Measurements from ENCODE around the gene EGFL7.

The EGFL7 gene

DNA sequence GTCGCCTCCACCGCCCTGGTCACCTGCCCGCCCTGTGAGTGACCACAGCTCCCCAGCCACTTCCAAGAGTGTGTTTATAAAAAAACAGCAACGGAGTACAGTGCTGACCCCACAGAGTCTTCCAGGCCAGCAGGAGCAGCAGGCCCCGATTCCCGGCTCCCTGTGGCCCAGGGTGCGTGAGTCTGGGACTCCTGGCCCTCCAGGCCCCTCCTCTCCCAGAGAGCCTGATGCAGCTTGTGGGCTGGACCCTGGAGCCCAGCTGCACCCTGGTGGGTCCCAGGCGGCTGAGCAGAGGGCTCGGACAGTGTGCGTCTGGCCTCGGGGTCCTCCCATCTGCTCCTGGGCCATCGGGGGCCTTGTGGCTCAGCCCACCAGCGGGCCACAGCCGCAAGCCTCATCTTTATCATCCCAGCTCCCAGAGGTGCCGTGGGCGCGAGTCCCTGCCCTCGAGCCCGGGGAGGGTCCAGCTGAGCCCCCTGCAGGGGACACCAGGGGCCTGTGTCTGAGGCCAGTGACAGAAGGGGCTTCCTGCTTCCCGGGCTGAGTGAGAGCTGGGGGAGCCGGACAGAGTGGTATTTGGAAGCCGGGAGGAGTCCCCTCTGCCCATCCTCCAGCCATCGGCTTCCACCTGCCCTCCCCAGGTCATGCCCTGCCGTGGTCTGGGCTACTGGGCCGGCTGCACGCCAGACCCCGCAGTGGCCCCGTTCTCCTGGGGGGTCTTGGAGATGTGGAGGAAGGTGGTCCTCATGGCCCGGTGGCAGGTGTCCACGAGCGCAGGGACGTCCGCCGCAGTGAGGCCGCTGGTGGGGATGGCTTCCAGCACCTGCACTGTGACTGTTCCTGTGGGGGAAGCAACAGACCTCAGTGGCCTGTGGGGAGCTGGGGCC, 10.6 kb downstream of the EGFL7 start:
- WGBS: 90% methylated on average over 34 of the region's 35 CpGs

DNA sequence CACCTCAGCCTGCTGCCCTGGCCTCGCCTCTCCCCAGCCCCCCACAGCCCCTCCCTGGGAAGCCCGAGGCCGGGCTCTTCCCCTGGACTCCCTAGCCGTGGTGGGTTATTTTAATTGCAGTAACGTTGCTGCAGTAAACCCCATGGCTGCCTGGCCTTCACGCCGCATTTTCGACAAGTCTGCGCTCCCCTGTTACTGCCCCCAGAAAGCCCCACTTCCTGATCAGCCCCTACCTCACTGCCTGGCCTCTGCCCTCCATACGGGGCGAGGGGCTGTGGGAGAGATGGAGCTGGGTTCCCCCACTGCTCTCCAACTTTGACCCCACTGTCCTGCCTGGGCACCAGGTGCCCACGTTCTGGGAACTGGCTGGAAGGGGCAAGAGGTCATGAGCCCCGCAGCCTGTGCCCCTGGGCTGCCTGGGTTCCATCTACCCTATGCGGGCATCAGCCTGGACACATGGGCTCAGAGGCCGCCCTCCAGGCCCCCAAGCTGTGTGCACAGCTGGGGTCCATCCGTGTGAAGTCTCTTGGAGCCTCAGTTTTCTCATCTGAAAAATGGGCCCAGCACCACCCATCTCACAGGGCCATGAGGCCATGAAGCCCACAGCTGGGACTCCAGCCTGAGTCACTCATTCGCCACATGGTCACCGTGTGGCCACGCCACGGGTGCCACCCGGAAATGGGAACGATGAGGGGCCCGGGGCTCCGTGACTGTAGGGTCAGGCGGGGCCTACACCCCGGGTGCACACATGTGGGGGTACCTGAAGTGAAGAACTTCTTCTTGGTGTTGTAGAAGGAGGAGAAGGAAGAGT, 11.5 kb downstream of the EGFL7 start:
- no peak overlapping the region for H2BK120ac ChIP-seq (ENCODE audit: low read depth, low read length)
- no peak overlapping the region for H3K14ac ChIP-seq (ENCODE audit: low read length in 2 of 2)
- H3K9me3 ChIP-seq (ENCODE audit: control insufficient read depth, low read length): no peaks in the 10 kb centered on the region
- no peak overlapping the region for H3K27ac ChIP-seq (ENCODE audit: low read length, poor library complexity, severe bottlenecking)
- WGBS: 92% methylated on average over 22 of the region's 26 CpGs
- no peak overlapping the region for H3K4ac ChIP-seq (ENCODE audit: low read depth in 1 of 2, low read length in 2 of 2)
- DNase-seq: no peak
- no peak overlapping the region for H4K8ac ChIP-seq (ENCODE audit: low read length)
- H2BK5ac ChIP-seq (ENCODE audit: low read depth, low read length, poor library complexity, severe bottlenecking): no peak overlapping the region
- H2AK5ac ChIP-seq (ENCODE audit: low read length, severe bottlenecking): no peak overlapping the region
- H3K27me3 ChIP-seq (ENCODE audit: control insufficient read depth in 1 of 2, insufficient read depth in 1 of 2, low read length in 2 of 2): peaks cover 0 to 15% of the 10 kb centered on the region in 2 experiments
- H3K23ac ChIP-seq (ENCODE audit: low read length in 2 of 2): no peak overlapping the region
- H3K4me3 ChIP-seq (ENCODE audit: insufficient read depth in 1 of 2, low read depth in 1 of 2, low read length in 2 of 2): no peak overlapping the region
- peaks cover 54% of the 10 kb centered on the region for H3K4me1 ChIP-seq (ENCODE audit: control insufficient read depth, insufficient read depth, low read depth, low read length)
- H2BK12ac ChIP-seq (ENCODE audit: low read length in 2 of 2): no peak overlapping the region
- peaks cover 31% of the 10 kb centered on the region for H3K79me1 ChIP-seq (replicated peaks; ENCODE audit: low read length, poor library complexity, severe bottlenecking)
- no peak overlapping the region for H3K9ac ChIP-seq (ENCODE audit: low read length)
- H3K4me2 ChIP-seq (ENCODE audit: low read length, poor library complexity, severe bottlenecking): no peak overlapping the region
- no peak overlapping the region for H4K91ac ChIP-seq (ENCODE audit: low read length)
- no peak overlapping the region for H2AFZ ChIP-seq (ENCODE audit: low read depth, low read length)
- H3K36me3 ChIP-seq (ENCODE audit: control insufficient read depth in 1 of 2, insufficient read depth in 2 of 2, low read depth in 1 of 2, low read length in 2 of 2): peaks cover 5 to 78% of the 10 kb centered on the region in 2 experiments
- no peak overlapping the region for H3K18ac ChIP-seq (ENCODE audit: low read depth in 1 of 2, low read length in 2 of 2)
- no peak overlapping the region for H2BK15ac ChIP-seq (ENCODE audit: low read depth, poor library complexity, severe bottlenecking)

More for the DNA sequence above, 10.6 kb downstream of the EGFL7 start:
- Histone ChIP-seq H2AK5ac (ENCODE audit: low read length, severe bottlenecking) (no peak overlapping the region), H3K18ac (ENCODE audit: low read depth in 1 of 2, low read length in 2 of 2) (no peak overlapping the region), H3K4ac (ENCODE audit: low read depth in 1 of 2, low read length in 2 of 2) (no peak overlapping the region), H3K4me3 (ENCODE audit: insufficient read depth in 1 of 2, low read depth in 1 of 2, low read length in 2 of 2) (no peak overlapping the region), H3K9me3 (ENCODE audit: control insufficient read depth, low read length) (no peaks in the 10 kb centered on the region), H3K27ac (ENCODE audit: low read length, poor library complexity, severe bottlenecking) (no peak overlapping the region), H3K9ac (ENCODE audit: low read length) (no peak overlapping the region), H4K8ac (ENCODE audit: low read length) (peak overlapping the region; percentile 28), H2BK120ac (ENCODE audit: low read depth, low read length) (no peak overlapping the region), H2BK15ac (ENCODE audit: low read depth, poor library complexity, severe bottlenecking) (no peak overlapping the region), H3K4me2 (ENCODE audit: low read length, poor library complexity, severe bottlenecking) (no peak overlapping the region), H3K4me1 (ENCODE audit: control insufficient read depth, insufficient read depth, low read depth, low read length) (peaks cover 62% of the 10 kb centered on the region), H3K36me3 (ENCODE audit: control insufficient read depth in 1 of 2, insufficient read depth in 2 of 2, low read depth in 1 of 2, low read length in 2 of 2) (peaks cover 5 to 82% of the 10 kb centered on the region in 2 experiments), H2BK12ac (ENCODE audit: low read length in 2 of 2) (no peak overlapping the region), H2AFZ (ENCODE audit: low read depth, low read length) (no peak overlapping the region), H3K27me3 (ENCODE audit: control insufficient read depth in 1 of 2, insufficient read depth in 1 of 2, low read length in 2 of 2) (peaks cover 0 to 20% of the 10 kb centered on the region in 2 experiments), H3K79me1 (replicated peaks; ENCODE audit: low read length, poor library complexity, severe bottlenecking) (peaks cover 27% of the 10 kb centered on the region), H3K23ac (ENCODE audit: low read length in 2 of 2) (no peak overlapping the region), H3K14ac (ENCODE audit: low read length in 2 of 2) (no peak overlapping the region), H2BK5ac (ENCODE audit: low read depth, low read length, poor library complexity, severe bottlenecking) (no peak overlapping the region), H4K91ac (ENCODE audit: low read length) (peak overlapping the region; percentile 66)
- DNase-seq: no peak

GRCh38 chr9:136674786-136675349, 12.2 kb downstream of the EGFL7 start:
- Histone ChIP-seq H2BK15ac (ENCODE audit: low read depth, poor library complexity, severe bottlenecking) (no peak overlapping the region), H3K27me3 (ENCODE audit: control insufficient read depth in 1 of 2, insufficient read depth in 1 of 2, low read length in 2 of 2) (peaks cover 0 to 12% of the 10 kb centered on the region in 2 experiments), H2BK120ac (ENCODE audit: low read depth, low read length) (no peak overlapping the region), H3K4ac (ENCODE audit: low read depth in 1 of 2, low read length in 2 of 2) (no peak overlapping the region), H2AFZ (ENCODE audit: low read depth, low read length) (no peak overlapping the region), H3K4me2 (ENCODE audit: low read length, poor library complexity, severe bottlenecking) (no peak overlapping the region), H3K14ac (ENCODE audit: low read length in 2 of 2) (no peak overlapping the region), H3K4me1 (ENCODE audit: control insufficient read depth, insufficient read depth, low read depth, low read length) (peaks cover 47% of the 10 kb centered on the region), H3K9me3 (ENCODE audit: control insufficient read depth, low read length) (no peaks in the 10 kb centered on the region), H3K18ac (ENCODE audit: low read depth in 1 of 2, low read length in 2 of 2) (no peak overlapping the region), H2BK5ac (ENCODE audit: low read depth, low read length, poor library complexity, severe bottlenecking) (no peak overlapping the region), H4K8ac (ENCODE audit: low read length) (no peak overlapping the region), H3K79me1 (replicated peaks; ENCODE audit: low read length, poor library complexity, severe bottlenecking) (peaks cover 26% of the 10 kb centered on the region), H3K27ac (ENCODE audit: low read length, poor library complexity, severe bottlenecking) (no peak overlapping the region), H2BK12ac (ENCODE audit: low read length in 2 of 2) (no peak overlapping the region), H3K4me3 (ENCODE audit: insufficient read depth in 1 of 2, low read depth in 1 of 2, low read length in 2 of 2) (no peak overlapping the region), H3K36me3 (ENCODE audit: control insufficient read depth in 1 of 2, insufficient read depth in 2 of 2, low read depth in 1 of 2, low read length in 2 of 2) (peaks cover 5 to 71% of the 10 kb centered on the region in 2 experiments), H3K23ac (ENCODE audit: low read length in 2 of 2) (no peak overlapping the region), H4K91ac (ENCODE audit: low read length) (no peak overlapping the region), H3K9ac (ENCODE audit: low read length) (no peak overlapping the region), H2AK5ac (ENCODE audit: low read length, severe bottlenecking) (no peak overlapping the region)
- DNase-seq: no peak
- WGBS: 78% methylated on average over 10 of the region's 11 CpGs

Measured in mesenchymal stem cell (in vitro differentiated cells and primary cell).